PC-9 (cell line): ENCODE results near the gene PLEKHF1. TPM values are rescaled to one million over a fixed set of nuclear protein-coding genes. Genes with fewer than 3 reads are reported as not detected.
A peak's percentile ranks its signal among the peaks of the same experiment; 100 is the strongest.

Experiments
- BruUV-seq: library from RNA; stranded (reverse); fragments of 400-500 nt; replicated peaks from 2 replicates; lab custom pipeline; 2021; lab: Mats Ljungman, UMichigan
- CTCF ChIA-PET: fragments of 300-600 bp; sonication (Branson Sonifier 250); formaldehyde crosslinking; loops from one replicate; lab custom pipeline; 2022; ENCODE audit warnings: antibody characterized with exemption; lab: Charles Lee
- POLR2A ChIA-PET: fragments of 300-600 bp; sonication (Branson Sonifier 250); formaldehyde crosslinking; loops from one replicate; lab custom pipeline; 2022; ENCODE audit warnings: antibody characterized with exemption; ENCODE audit not compliant: unreplicated experiment; lab: Charles Lee
- DNase-seq, 2 experiments: peaks; one replicate each; pipeline versions ENCODE4 v3.0.0 to v3.0.0-alpha.2; 2015 to 2022; ENCODE audit warnings: mixed read lengths in 1 of 2
- H2AFZ ChIP-seq: fragments of 200-600 bp; sonication (generic); 2 replicates; pipeline ENCODE4 v1.8.1; 2017; ENCODE audit warnings: antibody characterized with exemption
- H3F3A ChIP-seq: fragments of 200-600 bp; sonication (generic); 2 replicates; pipeline ENCODE4 v1.8.1; 2017; ENCODE audit warnings: antibody characterized with exemption, mild to moderate bottlenecking, low read depth; ENCODE audit not compliant: insufficient read depth
- H3K27ac ChIP-seq: fragments of 200-600 bp; sonication (generic); 2 replicates; pipeline ENCODE4 v1.6.1; 2016; ENCODE audit warnings: mixed run types
- H3K27me3 ChIP-seq: fragments of 200-600 bp; sonication (generic); 2 replicates; pipeline ENCODE4 v1.6.1; 2016; ENCODE audit warnings: low read depth, mixed run types; ENCODE audit not compliant: insufficient read depth
- H3K36me3 ChIP-seq: fragments of 200-600 bp; sonication (generic); 2 replicates; pipeline ENCODE4 v1.6.1; 2016; ENCODE audit warnings: low read depth, mixed run types
- H3K4me1 ChIP-seq: fragments of 200-600 bp; sonication (generic); replicated peaks from 2 replicates; pipeline ENCODE4 v1.6.1; 2016; ENCODE audit warnings: mixed run types; ENCODE audit not compliant: insufficient read depth
- H3K4me2 ChIP-seq: fragments of 200-600 bp; sonication (generic); 2 replicates; pipeline ENCODE4 v1.6.1; 2017; ENCODE audit warnings: mixed run types
- H3K4me3 ChIP-seq: fragments of 200-600 bp; sonication (generic); 2 replicates; pipeline ENCODE4 v1.6.1; 2016; ENCODE audit warnings: mixed run types
- H3K79me2 ChIP-seq: fragments of 200-600 bp; sonication (generic); 2 replicates; pipeline ENCODE4 v1.6.1; 2017; ENCODE audit warnings: low read depth, mixed run types
- H3K9me2 ChIP-seq: fragments of 200-600 bp; sonication (generic); 2 replicates; pipeline ENCODE4 v1.8.1; 2017; ENCODE audit warnings: mild to moderate bottlenecking; ENCODE audit not compliant: insufficient read depth
- H3K9me3 ChIP-seq: fragments of 200-600 bp; sonication (generic); 2 replicates; pipeline ENCODE4 v1.8.1; 2016; ENCODE audit warnings: low read depth; ENCODE audit not compliant: insufficient read depth
- H4K20me1 ChIP-seq: fragments of 200-600 bp; sonication (generic); 2 replicates; pipeline ENCODE4 v1.8.1; 2017; ENCODE audit not compliant: insufficient read depth
- EZH2 ChIP-seq: fragments of 200-600 bp; sonication (generic); IDR thresholded peaks from 2 replicates; pipeline ENCODE4 v1.8.0; 2017; ENCODE audit warnings: antibody characterized with exemption, low read depth
- intact Hi-C: fragments of 100-400 bp; cut with micrococcal nuclease; formaldehyde crosslinking; loops from one replicate; pipeline ENCODE4 v1.10.0; 2022; ENCODE audit not compliant: unreplicated experiment
- total RNA-seq: library from RNA; stranded (reverse); gene quantifications from 2 replicates; pipeline ENCODE4 v1.2.3, GENCODE V29; 2021
- TF ChIP-seq, protein P1 (sequence below): fragments of 200-600 bp; sonication (generic); conservative IDR thresholded peaks from 2 replicates; pipeline ENCODE4 v1.6.1; 2017; ENCODE audit warnings: mixed run types, antibody characterized with exemption, mild to moderate bottlenecking, moderate library complexity

PLEKHF1 gene
- total RNA-seq, 1 experiment from 2014 or later: 16.0 TPM

GRCh38 chr19:29687244-29687896 is 22.1 kb downstream of the PLEKHF1 start:
- Histone ChIP-seq H3K4me2 (peak overlapping the region; percentile 27; the same call in 1 of the 2 replicates), H3F3A (no peaks in the 10 kb centered on the region), H3K9me3 (peaks cover 4% of the 10 kb centered on the region), H3K36me3 (no peaks in the 10 kb centered on the region), H3K27ac (peak overlapping the region; percentile 43), H2AFZ (no peak overlapping the region), H3K4me1 (peaks cover 20% of the 10 kb centered on the region), H3K9me2 (no peaks in the 10 kb centered on the region), H4K20me1 (no peaks in the 10 kb centered on the region), H3K27me3 (no peaks in the 10 kb centered on the region), H3K79me2 (no peaks in the 10 kb centered on the region), H3K4me3 (no peak overlapping the region)
- intact Hi-C loops: no loop called here
- no TSS peak for BruUV-seq
- TF ChIP-seq EZH2: no peak
- TF ChIP-seq, protein P1, sequence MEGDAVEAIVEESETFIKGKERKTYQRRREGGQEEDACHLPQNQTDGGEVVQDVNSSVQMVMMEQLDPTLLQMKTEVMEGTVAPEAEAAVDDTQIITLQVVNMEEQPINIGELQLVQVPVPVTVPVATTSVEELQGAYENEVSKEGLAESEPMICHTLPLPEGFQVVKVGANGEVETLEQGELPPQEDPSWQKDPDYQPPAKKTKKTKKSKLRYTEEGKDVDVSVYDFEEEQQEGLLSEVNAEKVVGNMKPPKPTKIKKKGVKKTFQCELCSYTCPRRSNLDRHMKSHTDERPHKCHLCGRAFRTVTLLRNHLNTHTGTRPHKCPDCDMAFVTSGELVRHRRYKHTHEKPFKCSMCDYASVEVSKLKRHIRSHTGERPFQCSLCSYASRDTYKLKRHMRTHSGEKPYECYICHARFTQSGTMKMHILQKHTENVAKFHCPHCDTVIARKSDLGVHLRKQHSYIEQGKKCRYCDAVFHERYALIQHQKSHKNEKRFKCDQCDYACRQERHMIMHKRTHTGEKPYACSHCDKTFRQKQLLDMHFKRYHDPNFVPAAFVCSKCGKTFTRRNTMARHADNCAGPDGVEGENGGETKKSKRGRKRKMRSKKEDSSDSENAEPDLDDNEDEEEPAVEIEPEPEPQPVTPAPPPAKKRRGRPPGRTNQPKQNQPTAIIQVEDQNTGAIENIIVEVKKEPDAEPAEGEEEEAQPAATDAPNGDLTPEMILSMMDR: no peak
- ChIA-PET CTCF (interaction anchor here (0.7 kb wide), 1 partner anchor 41 kb away, joined by 5 read pairs; no protein-coding TSS in a partner anchor), POLR2A (no interaction called here)
- DNase-seq: peak in 1 of 2 experiments; percentile 27

GRCh38 chr19:29687897-29688728 is 22.9 kb downstream of the PLEKHF1 start:
- no peaks in the 10 kb centered on the region for H3K9me2 ChIP-seq
- TF ChIP-seq, protein P1: no peak
- no peak for TF ChIP-seq EZH2
- H3K79me2 ChIP-seq: no peaks in the 10 kb centered on the region
- no peaks in the 10 kb centered on the region for H3F3A ChIP-seq
- no peak overlapping the region for H3K4me2 ChIP-seq
- H3K9me3 ChIP-seq: peaks cover 4% of the 10 kb centered on the region
- H3K27me3 ChIP-seq: no peaks in the 10 kb centered on the region
- intact Hi-C loops: no loop called here
- no peak overlapping the region for H2AFZ ChIP-seq
- peak overlapping the region; percentile 43; the same call in 1 of the 2 replicates for H3K27ac ChIP-seq
- no peaks in the 10 kb centered on the region for H4K20me1 ChIP-seq
- H3K4me1 ChIP-seq: peaks cover 20% of the 10 kb centered on the region
- POLR2A ChIA-PET: no interaction called here
- no peak for DNase-seq
- no peaks in the 10 kb centered on the region for H3K36me3 ChIP-seq
- BruUV-seq: no TSS peak
- CTCF ChIA-PET: interaction anchor here (0.7 kb wide), 1 partner anchor 40 kb away, joined by 5 read pairs; no protein-coding TSS in a partner anchor
- no peak overlapping the region for H3K4me3 ChIP-seq

DNA sequence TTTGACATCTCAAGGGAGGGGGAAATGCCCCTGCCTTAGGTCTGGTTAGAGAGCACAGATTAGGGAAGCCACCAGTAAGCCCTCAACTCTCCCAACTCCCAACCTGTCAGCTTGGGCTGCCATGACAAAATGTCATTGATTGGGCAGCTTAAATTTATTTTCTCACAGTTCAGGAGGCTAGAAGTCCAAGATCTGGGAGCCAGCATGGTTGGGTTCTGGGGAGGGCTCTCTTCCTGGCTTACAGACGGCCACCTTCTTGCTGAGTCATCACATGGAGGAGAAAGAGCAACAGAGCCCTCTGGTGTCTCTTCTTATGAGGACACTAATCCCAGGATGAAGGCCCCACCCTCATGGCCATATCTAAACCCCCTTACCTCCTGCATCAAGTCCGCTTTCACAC is 25.6 kb downstream of the PLEKHF1 start:
- no TSS peak for BruUV-seq
- Histone ChIP-seq H3K27ac (peak overlapping the region; percentile 57; the same call in 1 of the 2 replicates), H3K27me3 (no peaks in the 10 kb centered on the region)

More for the DNA sequence above, 25.6 kb downstream of the PLEKHF1 start:
- Histone ChIP-seq H3K79me2 (no peaks in the 10 kb centered on the region), H3F3A (peaks cover 2% of the 10 kb centered on the region; the same call in 1 of the 2 replicates), H3K36me3 (no peaks in the 10 kb centered on the region), H3K4me2 (no peak overlapping the region), H4K20me1 (no peaks in the 10 kb centered on the region), H3K4me3 (no peak overlapping the region), H3K9me2 (no peaks in the 10 kb centered on the region), H3K9me3 (peaks cover 4% of the 10 kb centered on the region), H2AFZ (peak overlapping the region; percentile 76), H3K4me1 (peaks cover 20% of the 10 kb centered on the region)
- intact Hi-C loops: loop anchor here (1.0 kb wide), 1 partner anchor 81 kb away; no protein-coding TSS in a partner anchor
- POLR2A ChIA-PET: no interaction called here
- no peak for TF ChIP-seq EZH2
- TF ChIP-seq, protein P1: peak; percentile 85
- DNase-seq: peak; percentile 40 to 53
- CTCF ChIA-PET: no interaction called here
